Measurements from ENCODE around the gene PCDH7.

DNA sequence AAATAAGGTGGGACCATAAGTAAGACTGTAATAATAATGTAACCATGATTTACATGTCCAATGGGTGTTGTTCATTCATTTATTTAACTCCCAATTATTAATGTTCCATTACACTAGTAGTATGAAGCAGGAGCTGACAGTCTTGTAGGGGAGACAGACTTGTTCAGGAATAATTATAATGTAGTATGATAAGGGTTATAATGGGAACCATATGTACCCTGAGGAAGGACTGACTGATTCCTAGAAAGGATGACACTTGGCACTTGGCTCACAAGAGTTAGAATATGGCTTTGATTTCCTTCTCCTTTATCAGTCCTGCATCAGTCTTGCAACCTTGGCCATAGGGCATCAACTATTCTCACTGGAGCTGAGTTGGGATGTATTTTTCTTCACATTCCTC is 24.2 kb downstream of the PCDH7 start:
- no peak for TF ChIP-seq RAD21 (IDR thresholded peaks at IDR 0.05; ENCODE audit: low read length)
- no peak for TF ChIP-seq SMC3 (IDR thresholded peaks at IDR 0.05; ENCODE audit: low read depth, low read length)

All from SK-N-SH (cell line).